Mesenchymal stem cell (in vitro differentiated cells and primary cell): ENCODE results near the gene AGPAT1.
A peak's percentile ranks its signal among the peaks of the same experiment; 100 is the strongest.

Experiments used
- DNase-seq: peaks from one replicate; pipeline ENCODE4 v3.0.0-alpha.2; 2013
- H2AFZ ChIP-seq: one replicate; pipeline ENCODE4 v1.6.1; 2013; ENCODE audit warnings: low read depth, mild to moderate bottlenecking, control low read depth, inconsistent platforms, low read length, moderate library complexity
- H2AK5ac ChIP-seq: 2 replicates; pipeline ENCODE4 v1.6.1; 2013; ENCODE audit warnings: low read length, moderate library complexity, mild to moderate bottlenecking, inconsistent platforms; ENCODE audit not compliant: severe bottlenecking
- H2BK120ac ChIP-seq: one replicate; pipeline ENCODE4 v1.6.1; 2013; ENCODE audit warnings: low read depth, mild to moderate bottlenecking, inconsistent platforms, low read length, moderate library complexity
- H2BK12ac ChIP-seq, 2 experiments: one replicate each; pipeline ENCODE4 v1.6.1; 2013; ENCODE audit warnings: inconsistent platforms in 2 of 2, low read length in 2 of 2, mild to moderate bottlenecking in 2 of 2, moderate library complexity in 2 of 2, control low read depth in 1 of 2
- H2BK15ac ChIP-seq: one replicate; pipeline ENCODE4 v1.6.1; 2013; ENCODE audit warnings: mild to moderate bottlenecking, low read depth, inconsistent platforms; ENCODE audit not compliant: poor library complexity, severe bottlenecking
- H2BK5ac ChIP-seq: 2 replicates; pipeline ENCODE4 v1.6.1; 2013; ENCODE audit warnings: low read depth, mild to moderate bottlenecking, low read length, control low read depth, inconsistent platforms; ENCODE audit not compliant: poor library complexity, severe bottlenecking
- H3K14ac ChIP-seq, 2 experiments: one replicate each; pipeline ENCODE4 v1.6.1; 2013; ENCODE audit warnings: inconsistent platforms in 2 of 2, low read length in 2 of 2, control low read depth in 1 of 2, mild to moderate bottlenecking in 1 of 2, moderate library complexity in 1 of 2
- H3K18ac ChIP-seq, 2 experiments: one replicate each; pipeline ENCODE4 v1.6.1; 2013; ENCODE audit warnings: inconsistent platforms in 2 of 2, low read length in 2 of 2, control low read depth in 1 of 2, low read depth in 1 of 2, mild to moderate bottlenecking in 1 of 2
- H3K23ac ChIP-seq, 2 experiments: one replicate each; pipeline ENCODE4 v1.6.1; 2013; ENCODE audit warnings: inconsistent platforms in 2 of 2, low read length in 2 of 2, mild to moderate bottlenecking in 2 of 2, moderate library complexity in 2 of 2, control low read depth in 1 of 2
- H3K27ac ChIP-seq: 2 replicates; pipeline ENCODE4 v1.5.1; 2013; ENCODE audit warnings: mild to moderate bottlenecking, moderate library complexity, low read length, control low read depth, inconsistent platforms; ENCODE audit not compliant: poor library complexity, severe bottlenecking
- H3K27me3 ChIP-seq, 2 experiments: 2 replicates each; pipeline versions ENCODE4 v1.6.1 to v1.7.0; 2013; ENCODE audit warnings: low read length in 2 of 2, mild to moderate bottlenecking in 2 of 2, moderate library complexity in 2 of 2, control low read depth in 1 of 2, inconsistent platforms in 1 of 2; ENCODE audit not compliant: control insufficient read depth in 1 of 2, insufficient read depth in 1 of 2
- H3K36me3 ChIP-seq, 2 experiments: 2 replicates each; pipeline versions ENCODE4 v1.6.1 to v1.7.0; 2013; ENCODE audit warnings: low read length in 2 of 2, control low read depth in 1 of 2, inconsistent platforms in 1 of 2, low read depth in 1 of 2, mild to moderate bottlenecking in 1 of 2; ENCODE audit not compliant: insufficient read depth in 2 of 2, control insufficient read depth in 1 of 2
- H3K4ac ChIP-seq, 2 experiments: one replicate each; pipeline ENCODE4 v1.6.1; 2013; ENCODE audit warnings: inconsistent platforms in 2 of 2, low read length in 2 of 2, mild to moderate bottlenecking in 2 of 2, moderate library complexity in 2 of 2, control low read depth in 1 of 2, low read depth in 1 of 2
- H3K4me1 ChIP-seq: 2 replicates; pipeline ENCODE4 v1.6.1; 2013; ENCODE audit warnings: low read depth, low read length, control low read depth; ENCODE audit not compliant: control insufficient read depth, insufficient read depth
- H3K4me2 ChIP-seq: 2 replicates; pipeline ENCODE4 v1.6.1; 2013; ENCODE audit warnings: low read length, mild to moderate bottlenecking, inconsistent platforms; ENCODE audit not compliant: poor library complexity, severe bottlenecking
- H3K4me3 ChIP-seq, 2 experiments: 2 replicates each; pipeline versions ENCODE4 v1.5.1 to v1.7.0; 2013; ENCODE audit warnings: low read length in 2 of 2, mild to moderate bottlenecking in 2 of 2, control low read depth in 1 of 2, low read depth in 1 of 2; ENCODE audit not compliant: insufficient read depth in 1 of 2
- H3K79me1 ChIP-seq: replicated peaks from 2 replicates; pipeline ENCODE4 v1.6.1; 2013; ENCODE audit warnings: mild to moderate bottlenecking, control low read depth, low read length, inconsistent platforms; ENCODE audit not compliant: poor library complexity, severe bottlenecking
- H3K9ac ChIP-seq: 2 replicates; pipeline ENCODE4 v1.7.0; 2013; ENCODE audit warnings: mild to moderate bottlenecking, low read length, moderate library complexity
- H3K9me3 ChIP-seq: 2 replicates; pipeline ENCODE4 v1.7.0; 2013; ENCODE audit warnings: mild to moderate bottlenecking, low read length; ENCODE audit not compliant: control insufficient read depth
- H4K8ac ChIP-seq: one replicate; pipeline ENCODE4 v1.6.1; 2013; ENCODE audit warnings: inconsistent platforms, mild to moderate bottlenecking, low read length, moderate library complexity
- H4K91ac ChIP-seq: one replicate; pipeline ENCODE4 v1.6.1; 2013; ENCODE audit warnings: mild to moderate bottlenecking, low read length, inconsistent platforms
- WGBS: methylation state at CpG from one replicate; pipeline ENCODE4 v1.1.7; 2013; ENCODE audit warnings: mixed read lengths; 5-methylcytosine and 5-hydroxymethylcytosine counted together

AGPAT1 gene

DNA sequence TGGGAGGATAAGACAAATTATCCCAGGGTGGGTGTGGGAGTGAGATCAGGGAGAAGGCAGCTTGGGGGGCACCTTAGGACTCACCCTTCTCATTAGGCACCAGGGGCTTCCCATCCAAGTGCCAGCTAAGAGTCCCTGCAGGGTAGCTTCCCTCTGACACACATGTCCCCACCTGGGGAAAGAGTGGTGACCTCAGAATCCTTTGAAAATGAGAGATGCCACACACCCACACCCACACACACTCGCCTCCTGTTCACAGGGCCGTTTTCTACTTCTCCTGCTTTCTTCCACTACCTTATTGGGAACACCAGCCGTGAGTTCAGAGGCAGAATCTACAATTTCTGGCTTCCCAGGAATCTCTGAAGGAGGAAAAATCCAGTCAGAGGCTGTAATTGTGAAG, 7.1 kb upstream of the AGPAT1 start:
- DNase-seq, result no peak
- no peak overlapping the region for H2BK120ac ChIP-seq
- 97% methylated on average over 3 of the region's 3 CpGs for WGBS

GRCh38 chr6:32182555-32182981, 6.7 kb upstream of the AGPAT1 start:
- H4K8ac ChIP-seq, result no peak overlapping the region
- H3K23ac ChIP-seq, result no peak overlapping the region
- H3K9ac ChIP-seq, result peak overlapping the region; percentile 36
- no peak overlapping the region for H2AFZ ChIP-seq
- H2BK12ac ChIP-seq, result no peak overlapping the region
- H3K27ac ChIP-seq, result no peak overlapping the region
- no peaks in the 10 kb centered on the region for H3K27me3 ChIP-seq
- H3K4me2 ChIP-seq, result no peak overlapping the region
- no peak overlapping the region for H2AK5ac ChIP-seq
- H3K18ac ChIP-seq, result no peak overlapping the region
- no peak overlapping the region for H2BK5ac ChIP-seq
- H2BK15ac ChIP-seq, result no peak overlapping the region
- no peak overlapping the region for H3K4me3 ChIP-seq
- no peaks in the 10 kb centered on the region for H3K9me3 ChIP-seq
- no peak overlapping the region for H3K14ac ChIP-seq
- no peak for DNase-seq
- H3K79me1 ChIP-seq, result peaks cover 35% of the 10 kb centered on the region
- peaks cover 17% of the 10 kb centered on the region for H3K4me1 ChIP-seq
- 96% methylated on average over 9 of the region's 10 CpGs for WGBS
- peaks cover 60 to 62% of the 10 kb centered on the region in 2 experiments for H3K36me3 ChIP-seq
- no peak overlapping the region for H2BK120ac ChIP-seq
- H4K91ac ChIP-seq, result no peak overlapping the region
- H3K4ac ChIP-seq, result no peak overlapping the region

More for the DNA sequence above, 7.1 kb upstream of the AGPAT1 start:
- Histone ChIP-seq H3K23ac (no peak overlapping the region), H3K4me2 (no peak overlapping the region), H3K4ac (no peak overlapping the region), H2BK5ac (no peak overlapping the region), H3K79me1 (peaks cover 37% of the 10 kb centered on the region), H3K9me3 (no peaks in the 10 kb centered on the region), H4K8ac (no peak overlapping the region), H3K4me1 (peaks cover 21% of the 10 kb centered on the region), H3K27ac (no peak overlapping the region), H4K91ac (no peak overlapping the region), H3K14ac (no peak overlapping the region), H3K4me3 (no peak overlapping the region), H3K9ac (peak overlapping the region; percentile 36), H2BK15ac (no peak overlapping the region), H3K18ac (no peak overlapping the region), H2AK5ac (no peak overlapping the region), H2AFZ (no peak overlapping the region), H3K27me3 (no peaks in the 10 kb centered on the region), H3K36me3 (peaks cover 64 to 67% of the 10 kb centered on the region in 2 experiments), H2BK12ac (no peak overlapping the region)

GRCh38 chr6:32181915-32182529, 6.1 kb upstream of the AGPAT1 start:
- Histone ChIP-seq H3K36me3 (peaks cover 54 to 57% of the 10 kb centered on the region in 2 experiments), H3K9ac (peak overlapping the region; percentile 8), H4K91ac (no peak overlapping the region), H3K27me3 (no peaks in the 10 kb centered on the region), H2AK5ac (no peak overlapping the region), H3K14ac (no peak overlapping the region), H3K79me1 (peaks cover 35% of the 10 kb centered on the region), H3K18ac (no peak overlapping the region), H3K4ac (no peak overlapping the region), H4K8ac (no peak overlapping the region), H2BK15ac (no peak overlapping the region), H2AFZ (no peak overlapping the region), H2BK5ac (no peak overlapping the region), H3K4me3 (no peak overlapping the region), H3K23ac (no peak overlapping the region), H3K27ac (no peak overlapping the region), H2BK120ac (no peak overlapping the region), H3K4me1 (peaks cover 14% of the 10 kb centered on the region), H3K4me2 (no peak overlapping the region), H2BK12ac (peak overlapping the region in 1 of 2 experiments; percentile 24), H3K9me3 (no peaks in the 10 kb centered on the region)
- WGBS, result 96% methylated on average over 9 of the region's 10 CpGs
- DNase-seq, result no peak

- H3K79me1 ChIP-seq, result peaks cover 37% of the 10 kb centered on the region
- H3K27ac ChIP-seq, result no peak overlapping the region
- H3K9me3 ChIP-seq, result no peaks in the 10 kb centered on the region
- no peak overlapping the region for H3K4me2 ChIP-seq
- H3K27me3 ChIP-seq, result no peaks in the 10 kb centered on the region
- H2AFZ ChIP-seq, result no peak overlapping the region
- no peak overlapping the region for H3K18ac ChIP-seq
- H3K14ac ChIP-seq, result no peak overlapping the region
- no peak overlapping the region for H3K9ac ChIP-seq
- H4K91ac ChIP-seq, result no peak overlapping the region
- 94% methylated on average over 15 of the region's 15 CpGs for WGBS
- no peak overlapping the region for H2BK15ac ChIP-seq
- no peak overlapping the region for H2BK5ac ChIP-seq
- H3K4ac ChIP-seq, result no peak overlapping the region
- peaks cover 14% of the 10 kb centered on the region for H3K4me1 ChIP-seq
- H4K8ac ChIP-seq, result no peak overlapping the region
- H3K4me3 ChIP-seq, result no peak overlapping the region
- H2BK12ac ChIP-seq, result no peak overlapping the region
- no peak overlapping the region for H3K23ac ChIP-seq
- DNase-seq, result no peak
- H2AK5ac ChIP-seq, result no peak overlapping the region
- H3K36me3 ChIP-seq, result peaks cover 46 to 49% of the 10 kb centered on the region in 2 experiments
- no peak overlapping the region for H2BK120ac ChIP-seq
Observed at GRCh38 chr6:32181148-32181702, 5.3 kb upstream of the AGPAT1 start.
